ENCODE data around the gene DUSP15. TPM values are rescaled to one million over a fixed set of nuclear protein-coding genes. Genes with fewer than 3 reads are reported as not detected.

The DUSP15 gene
- total RNA-seq, 1 donor from 2014 or later: 13.2 TPM

GRCh38 chr20:31909253-31910070 is 39.1 kb upstream of the DUSP15 start:
- no peaks in the 10 kb centered on the region for H3K27me3 Mint-ChIP-seq
- no peak overlapping the region for H3K27ac Mint-ChIP-seq
- no peaks in the 10 kb centered on the region for H3K36me3 Mint-ChIP-seq (ENCODE audit: insufficient read depth)
- no peak for DNase-seq (ENCODE audit: low spot score, unreplicated experiment)
- TF ChIP-seq CTCF (IDR thresholded peaks at IDR 0.05; ENCODE audit: unreplicated experiment): no peak
- peaks cover 3% of the 10 kb centered on the region for H3K4me1 Mint-ChIP-seq (ENCODE audit: low read depth)
- no peaks in the 10 kb centered on the region for H3K9me3 Mint-ChIP-seq (ENCODE audit: low read depth)
- H3K4me3 Mint-ChIP-seq (ENCODE audit: low read depth): no peak overlapping the region

GRCh38 chr20:31908424-31908823 is 38.1 kb upstream of the DUSP15 start:
- DNase-seq (ENCODE audit: low spot score, unreplicated experiment): no peak
- Mint-ChIP-seq H3K4me3 (ENCODE audit: low read depth) (no peak overlapping the region), H3K9me3 (ENCODE audit: low read depth) (no peaks in the 10 kb centered on the region), H3K27me3 (no peaks in the 10 kb centered on the region), H3K4me1 (ENCODE audit: low read depth) (no peaks in the 10 kb centered on the region), H3K27ac (no peak overlapping the region), H3K36me3 (ENCODE audit: insufficient read depth) (no peaks in the 10 kb centered on the region)
- TF ChIP-seq CTCF (IDR thresholded peaks at IDR 0.05; ENCODE audit: unreplicated experiment): no peak

GRCh38 chr20:31908016-31908415 is 37.7 kb upstream of the DUSP15 start:
- no peaks in the 10 kb centered on the region for H3K4me1 Mint-ChIP-seq (ENCODE audit: low read depth)
- no peak overlapping the region for H3K27ac Mint-ChIP-seq
- no peaks in the 10 kb centered on the region for H3K36me3 Mint-ChIP-seq (ENCODE audit: insufficient read depth)
- no peak for TF ChIP-seq CTCF (IDR thresholded peaks at IDR 0.05; ENCODE audit: unreplicated experiment)
- DNase-seq (ENCODE audit: low spot score, unreplicated experiment): no peak
- H3K4me3 Mint-ChIP-seq (ENCODE audit: low read depth): no peak overlapping the region
- H3K9me3 Mint-ChIP-seq (ENCODE audit: low read depth): no peaks in the 10 kb centered on the region
- H3K27me3 Mint-ChIP-seq: no peaks in the 10 kb centered on the region

- Mint-ChIP-seq H3K9me3 (ENCODE audit: low read depth) (no peaks in the 10 kb centered on the region), H3K27ac (no peak overlapping the region), H3K4me1 (ENCODE audit: low read depth) (no peaks in the 10 kb centered on the region), H3K36me3 (ENCODE audit: insufficient read depth) (no peaks in the 10 kb centered on the region), H3K4me3 (ENCODE audit: low read depth) (no peak overlapping the region), H3K27me3 (no peaks in the 10 kb centered on the region)
- no peak for DNase-seq (ENCODE audit: low spot score, unreplicated experiment)
- TF ChIP-seq CTCF (IDR thresholded peaks at IDR 0.05; ENCODE audit: unreplicated experiment): no peak
Observed at GRCh38 chr20:31907046-31907445, 36.7 kb upstream of the DUSP15 start.

- no peak overlapping the region for H3K27ac Mint-ChIP-seq
- no peaks in the 10 kb centered on the region for H3K4me1 Mint-ChIP-seq (ENCODE audit: low read depth)
- no peak for DNase-seq (ENCODE audit: low spot score, unreplicated experiment)
- TF ChIP-seq CTCF (IDR thresholded peaks at IDR 0.05; ENCODE audit: unreplicated experiment): no peak
- no peaks in the 10 kb centered on the region for H3K9me3 Mint-ChIP-seq (ENCODE audit: low read depth)
- H3K27me3 Mint-ChIP-seq: no peaks in the 10 kb centered on the region
- no peak overlapping the region for H3K4me3 Mint-ChIP-seq (ENCODE audit: low read depth)
- no peaks in the 10 kb centered on the region for H3K36me3 Mint-ChIP-seq (ENCODE audit: insufficient read depth)
Observed at GRCh38 chr20:31906001-31906400, 35.7 kb upstream of the DUSP15 start.

Data from progenitor cell of endocrine pancreas (in vitro differentiated cells).